HG02870 (cell line): ENCODE measurements around the gene ISLR.

Experiments
- ATAC-seq: cut with Tn5 transposase; IDR thresholded peaks from one replicate; pipeline ENCODE4 v1.9.1; 2021; ENCODE audit warnings: mild to moderate bottlenecking, moderate library complexity; ENCODE audit not compliant: unreplicated experiment

ISLR gene

GRCh38 chr15:74173380-74174218, at the start of gene ISLR:
Gene ISLR (plus strand): TSS chr15:74173710. CDS start chr15:74174859, 1,149 bp downstream.
- no peak for ATAC-seq

- ATAC-seq = no peak
Measured at GRCh38 chr15:74124196-74124595, 49.3 kb upstream of the ISLR start.

- no peak for ATAC-seq
Measured at GRCh38 chr15:74124759-74125158, 48.8 kb upstream of the ISLR start.

GRCh38 chr15:74127255-74127953, 46.1 kb upstream of the ISLR start:
- no peak for ATAC-seq

- no peak for ATAC-seq
Measured at GRCh38 chr15:74127954-74128784, 45.3 kb upstream of the ISLR start.

GRCh38 chr15:74128785-74129585, 44.5 kb upstream of the ISLR start:
- ATAC-seq = no peak

- no peak for ATAC-seq
Measured at GRCh38 chr15:74129586-74130154, 43.8 kb upstream of the ISLR start.

- no peak for ATAC-seq
Measured at GRCh38 chr15:74130155-74130848, 43.2 kb upstream of the ISLR start, which contains the start of gene ISLR2. Gene ISLR2 (plus strand): TSS chr15:74130586. CDS start chr15:74132755, 2,169 bp downstream.

GRCh38 chr15:74130849-74131627, 42.5 kb upstream of the ISLR start:
- no peak for ATAC-seq

GRCh38 chr15:74131628-74132413, 41.7 kb upstream of the ISLR start:
- ATAC-seq = no peak

GRCh38 chr15:74132681-74133651, 40.5 kb upstream of the ISLR start:
- ATAC-seq = no peak

- ATAC-seq = no peak
Measured at GRCh38 chr15:74133694-74134386, 39.7 kb upstream of the ISLR start.

- ATAC-seq = no peak
Measured at GRCh38 chr15:74134387-74135027, 39.0 kb upstream of the ISLR start.

GRCh38 chr15:74135041-74135565, 38.4 kb upstream of the ISLR start:
- no peak for ATAC-seq

GRCh38 chr15:74136540-74136813, 37.0 kb upstream of the ISLR start:
- no peak for ATAC-seq
